ENCODE results near the gene C11orf91.
"Not testable (repeated sequence)": the region's sequence is repeated elsewhere in the genome, so short reads cannot be mapped to it uniquely, and the experiment has no call there.

Gene C11orf91

GRCh38 chr11:33665350-33666106 is 35.1 kb downstream of the C11orf91 start:
- TF ChIP-seq ZFX (IDR thresholded peaks at IDR 0.05) (no peak), CTCF (conservative IDR thresholded peaks at IDR 0.05) (no peak)
- H3K27ac ChIP-seq: no peak overlapping the region

GRCh38 chr11:33664827-33665226 is 35.8 kb downstream of the C11orf91 start:
- H3K27ac ChIP-seq: no peak overlapping the region
- TF ChIP-seq ZFX (IDR thresholded peaks at IDR 0.05) (no peak), CTCF (conservative IDR thresholded peaks at IDR 0.05) (no peak)

GRCh38 chr11:33664166-33664565 is 36.5 kb downstream of the C11orf91 start:
- TF ChIP-seq CTCF (conservative IDR thresholded peaks at IDR 0.05) (no peak), ZFX (IDR thresholded peaks at IDR 0.05) (no peak)
- H3K27ac ChIP-seq: no peak overlapping the region

- TF ChIP-seq CTCF (conservative IDR thresholded peaks at IDR 0.05) (no peak), ZFX (IDR thresholded peaks at IDR 0.05) (no peak)
- H3K27ac ChIP-seq: no peak overlapping the region
Observed at GRCh38 chr11:33663121-33663520, 37.5 kb downstream of the C11orf91 start.

- not testable (repeated sequence) for H3K27ac ChIP-seq
Observed at GRCh38 chr11:33661526-33661925, 39.1 kb downstream of the C11orf91 start.

- TF ChIP-seq ZFX (IDR thresholded peaks at IDR 0.05) (no peak), CTCF (conservative IDR thresholded peaks at IDR 0.05) (no peak)
- no peak overlapping the region for H3K27ac ChIP-seq
Observed at GRCh38 chr11:33660962-33661361, 39.7 kb downstream of the C11orf91 start.

- TF ChIP-seq ZFX (IDR thresholded peaks at IDR 0.05): no peak
- TF ChIP-seq CTCF (conservative IDR thresholded peaks at IDR 0.05): no peak
- no peak overlapping the region for H3K27ac ChIP-seq
Observed at GRCh38 chr11:33659370-33660139, 41.1 kb downstream of the C11orf91 start.

All from C4-2B (cell line).